OCI-LY3 (cell line): ENCODE data around the gene PPP1R2.

Source experiments
- EZH2phosphoT487 ChIP-seq: fragments of 200-600 bp; shearing (Covaris generic); IDR thresholded peaks from 2 replicates; pipeline ENCODE4 v1.6.1; 2018; ENCODE audit warnings: antibody characterized with exemption, mixed run types, low read depth
- TF ChIP-seq, protein P1 (sequence below): fragments of 200-600, 300-600 bp; sonication (generic); IDR thresholded peaks from 2 replicates; pipeline ENCODE4 v1.5.1; 2014; ENCODE audit warnings: antibody characterized with exemption, low read length, low read depth

DNA sequence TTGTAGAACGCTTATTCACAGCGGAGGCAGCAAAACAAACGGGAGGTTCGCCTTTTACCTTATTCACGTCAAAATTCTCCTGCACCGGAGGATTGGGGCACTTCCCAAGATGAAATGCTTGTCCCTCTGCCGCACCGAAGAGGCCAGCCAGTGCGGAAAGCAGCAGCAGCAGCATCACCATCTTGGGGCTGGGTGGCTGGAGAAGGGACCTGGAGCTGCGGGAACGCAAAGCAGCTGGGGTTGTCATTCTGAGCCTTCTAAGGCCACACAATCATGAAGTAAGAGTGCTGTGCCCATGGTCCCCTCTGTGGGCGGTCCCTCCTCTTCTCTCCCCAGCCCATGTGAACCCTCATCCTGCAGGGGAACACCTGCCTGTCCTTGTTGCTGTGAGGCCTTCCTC is 36.2 kb upstream of the PPP1R2 start:
- TF ChIP-seq, protein P1, sequence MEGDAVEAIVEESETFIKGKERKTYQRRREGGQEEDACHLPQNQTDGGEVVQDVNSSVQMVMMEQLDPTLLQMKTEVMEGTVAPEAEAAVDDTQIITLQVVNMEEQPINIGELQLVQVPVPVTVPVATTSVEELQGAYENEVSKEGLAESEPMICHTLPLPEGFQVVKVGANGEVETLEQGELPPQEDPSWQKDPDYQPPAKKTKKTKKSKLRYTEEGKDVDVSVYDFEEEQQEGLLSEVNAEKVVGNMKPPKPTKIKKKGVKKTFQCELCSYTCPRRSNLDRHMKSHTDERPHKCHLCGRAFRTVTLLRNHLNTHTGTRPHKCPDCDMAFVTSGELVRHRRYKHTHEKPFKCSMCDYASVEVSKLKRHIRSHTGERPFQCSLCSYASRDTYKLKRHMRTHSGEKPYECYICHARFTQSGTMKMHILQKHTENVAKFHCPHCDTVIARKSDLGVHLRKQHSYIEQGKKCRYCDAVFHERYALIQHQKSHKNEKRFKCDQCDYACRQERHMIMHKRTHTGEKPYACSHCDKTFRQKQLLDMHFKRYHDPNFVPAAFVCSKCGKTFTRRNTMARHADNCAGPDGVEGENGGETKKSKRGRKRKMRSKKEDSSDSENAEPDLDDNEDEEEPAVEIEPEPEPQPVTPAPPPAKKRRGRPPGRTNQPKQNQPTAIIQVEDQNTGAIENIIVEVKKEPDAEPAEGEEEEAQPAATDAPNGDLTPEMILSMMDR, result no peak
- no peak for TF ChIP-seq EZH2phosphoT487
